NCI-H446 (cell line): ENCODE results near the gene SLC25A43.
A peak's percentile ranks its signal among the peaks of the same experiment; 100 is the strongest.

Source experiments
- DNase-seq, 2 experiments: peaks; one replicate each; lab custom pipeline; 2025; lab: John Stamatoyannopoulos, UW

SLC25A43 gene

DNA sequence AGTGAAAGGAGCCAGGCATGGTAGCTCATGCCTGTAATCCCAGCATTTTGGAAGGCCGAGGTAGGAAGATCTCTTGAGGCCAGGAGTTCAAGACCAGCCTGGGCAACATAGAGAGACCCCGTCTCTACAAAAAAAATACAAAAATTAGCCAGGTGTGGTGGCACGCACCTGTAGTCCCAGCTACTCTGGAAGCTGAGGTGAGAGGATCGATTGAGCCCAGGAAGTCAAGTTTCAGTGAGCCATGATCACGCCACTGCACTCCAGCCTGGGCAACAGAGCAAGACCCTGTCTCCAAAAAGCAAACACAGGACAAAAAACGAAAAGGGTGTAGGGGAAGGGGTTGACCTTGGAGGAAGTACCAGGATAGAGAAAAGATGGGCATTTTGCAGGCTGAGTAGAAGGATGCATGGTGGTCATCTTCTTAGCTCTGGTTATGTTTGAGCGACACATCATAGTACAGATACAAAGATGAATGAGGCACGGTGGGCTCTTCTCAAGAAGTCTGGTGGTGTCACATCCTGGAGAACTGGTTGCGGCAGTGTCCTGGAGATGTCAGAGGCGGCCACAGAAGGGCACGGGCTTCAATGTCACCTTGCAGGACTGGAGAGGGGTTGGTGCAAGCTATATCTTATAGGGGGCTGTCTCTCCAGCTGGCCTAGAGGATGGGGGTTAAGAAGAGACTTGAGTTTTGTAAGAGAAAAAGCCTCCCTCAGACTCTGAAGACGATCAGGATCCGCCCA, 101.1 kb downstream of the SLC25A43 start:
- DNase-seq: no peak

DNA sequence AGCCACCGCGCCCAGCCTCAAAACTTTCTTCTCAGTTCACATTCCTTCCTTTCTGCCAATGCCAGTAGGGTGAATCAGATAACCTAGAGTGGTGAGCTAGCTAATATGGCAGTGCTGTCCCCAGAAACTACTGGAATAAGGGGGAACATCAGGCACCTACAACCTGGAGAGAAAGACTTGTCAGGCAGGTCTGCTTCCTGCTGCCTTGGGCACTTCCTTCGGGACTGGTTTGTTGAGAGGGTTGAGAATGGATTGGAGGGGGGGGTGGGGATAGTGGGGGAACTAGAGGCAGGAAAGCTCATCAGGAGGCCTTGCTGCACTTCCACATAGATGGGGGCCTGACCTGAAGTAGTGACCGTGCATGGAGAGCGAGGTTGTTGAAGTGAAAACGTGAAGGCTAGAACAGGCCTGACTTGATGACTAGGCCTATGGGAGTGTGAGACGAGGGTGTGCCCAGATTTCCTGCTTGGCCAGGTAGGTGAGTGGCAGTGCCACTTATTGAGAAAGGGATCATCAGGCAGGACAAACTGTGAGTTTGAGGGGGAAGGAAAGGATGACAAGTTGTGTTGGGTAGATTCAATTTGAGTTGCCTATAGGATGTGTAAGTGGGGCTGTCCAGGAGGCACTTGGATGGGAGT, 102.5 kb downstream of the SLC25A43 start:
- DNase-seq: no peak

DNA sequence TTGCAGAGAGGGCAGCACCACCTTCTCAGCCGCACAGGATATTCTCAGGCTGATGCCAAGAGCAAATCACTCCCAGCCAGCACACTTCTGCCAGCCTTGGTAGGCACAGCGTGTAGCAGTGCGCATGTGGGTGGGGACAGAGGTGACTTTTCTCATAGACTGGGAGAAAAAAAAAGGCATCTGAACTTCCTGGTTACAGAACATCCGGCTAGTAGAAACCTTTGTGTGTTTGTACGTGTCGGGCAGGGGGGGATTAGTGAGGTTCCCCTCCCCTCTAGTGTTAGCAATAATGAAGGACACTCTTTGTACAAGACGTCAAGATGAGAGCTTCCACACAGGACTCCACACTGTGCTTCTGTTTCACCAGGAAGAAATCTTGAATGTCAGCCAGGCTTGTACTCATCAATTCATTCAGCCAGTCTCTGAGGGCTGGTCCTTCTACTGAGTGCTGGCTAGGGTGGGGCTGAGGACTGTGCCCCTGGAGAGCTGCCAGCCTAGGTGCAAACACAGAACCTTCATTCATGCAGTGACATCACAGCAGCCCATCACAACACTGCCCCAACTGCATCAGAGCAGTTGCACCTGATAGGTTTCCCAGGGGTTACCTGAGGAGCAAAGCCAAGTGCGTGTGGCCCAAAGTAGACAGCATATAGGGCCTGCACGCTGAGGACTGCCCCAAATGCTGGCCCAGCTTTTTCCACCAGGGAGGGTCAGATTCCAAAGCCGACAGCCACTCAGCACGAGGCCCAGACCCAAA, 103.8 kb downstream of the SLC25A43 start:
- DNase-seq: peak in 1 of 2 experiments; percentile 28

DNA sequence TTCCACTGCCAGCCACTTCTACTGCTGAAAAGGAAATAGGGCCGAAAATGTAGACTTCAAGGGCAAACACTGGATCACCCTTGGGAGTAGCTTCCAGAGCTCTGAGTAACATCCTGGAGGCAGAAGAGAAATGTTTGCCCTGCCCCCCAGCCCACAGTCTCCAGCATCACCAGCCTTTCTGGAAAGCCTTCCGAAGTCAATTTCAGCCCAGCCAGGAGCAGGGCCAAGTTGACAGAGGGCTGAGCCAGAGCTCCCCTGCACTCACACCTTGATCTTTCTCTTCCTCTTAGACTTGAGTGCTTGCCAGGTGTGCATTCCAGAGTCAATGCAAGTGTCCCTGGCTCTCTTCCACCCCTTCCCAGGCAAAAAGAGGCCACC, 104.3 kb downstream of the SLC25A43 start:
- DNase-seq: peak in 1 of 2 experiments; percentile 50
